Caco-2 (cell line): ENCODE measurements around the gene EN2. TPM values are rescaled to one million over a fixed set of nuclear protein-coding genes. Genes with fewer than 3 reads are reported as not detected.

Experiments
- BruUV-seq: library from RNA; stranded (reverse); fragments of 400-500 nt; replicated peaks from 2 replicates; lab custom pipeline; 2021; lab: Mats Ljungman, UMichigan
- CTCF ChIA-PET: fragments of 300-600 bp; sonication (Branson Sonifier 250); formaldehyde crosslinking; loops from one replicate; lab custom pipeline; 2022; ENCODE audit warnings: antibody characterized with exemption; lab: Charles Lee
- POLR2A ChIA-PET: fragments of 300-600 bp; sonication (Branson Sonifier 250); formaldehyde crosslinking; loops from one replicate; lab custom pipeline; 2022; ENCODE audit warnings: antibody characterized with exemption; lab: Charles Lee
- DNase-seq, 2 experiments: peaks; one replicate each; pipeline versions ENCODE4 v3.0.0 to v3.0.0-alpha.2; 2020 to 2022
- H3K27me3 ChIP-seq: replicated peaks from 2 replicates; pipeline ENCODE4 v1.6.0; 2011; ENCODE audit warnings: low read length; ENCODE audit not compliant: control insufficient read depth, insufficient read depth
- H3K36me3 ChIP-seq: 2 replicates; pipeline ENCODE4 v1.5.1; 2011; ENCODE audit warnings: low read length; ENCODE audit not compliant: control insufficient read depth, insufficient read depth
- H3K4me1 ChIP-seq: fragments of 250-450 bp; sonication (Bioruptor Pico); 2 replicates; pipeline ENCODE4 v1.5.1; 2020; ENCODE audit warnings: mild to moderate bottlenecking
- H3K4me3 ChIP-seq: 2 replicates; pipeline ENCODE4 v1.5.1; 2011; ENCODE audit warnings: low read depth, mild to moderate bottlenecking, control low read depth, low read length
- H3K9me3 ChIP-seq: fragments of 250-450 bp; sonication (Bioruptor Pico); 2 replicates; pipeline ENCODE4 v1.5.1; 2020; ENCODE audit warnings: mild to moderate bottlenecking, moderate library complexity
- H3K27ac Mint-ChIP-seq: one replicate; pipeline ENCODE4 v1.8.0; 2022; ENCODE audit warnings: mixed read lengths; ENCODE audit not compliant: unreplicated experiment
- H3K27me3 Mint-ChIP-seq: one replicate; pipeline ENCODE4 v1.8.0; 2022; ENCODE audit warnings: mixed read lengths; ENCODE audit not compliant: insufficient read depth, unreplicated experiment
- H3K36me3 Mint-ChIP-seq: one replicate; pipeline ENCODE4 v1.8.0; 2022; ENCODE audit warnings: mild to moderate bottlenecking, mixed read lengths; ENCODE audit not compliant: insufficient read depth, unreplicated experiment
- H3K4me1 Mint-ChIP-seq: one replicate; pipeline ENCODE4 v1.8.0; 2022; ENCODE audit warnings: low read depth, mixed read lengths; ENCODE audit not compliant: unreplicated experiment
- H3K4me3 Mint-ChIP-seq: one replicate; pipeline ENCODE4 v1.8.0; 2022; ENCODE audit warnings: mild to moderate bottlenecking, moderate library complexity, mixed read lengths; ENCODE audit not compliant: unreplicated experiment
- H3K9me3 Mint-ChIP-seq: one replicate; pipeline ENCODE4 v1.8.0; 2022; ENCODE audit warnings: mixed read lengths; ENCODE audit not compliant: unreplicated experiment
- intact Hi-C: fragments of 100-400 bp; cut with micrococcal nuclease; formaldehyde crosslinking; loops from one replicate; pipeline ENCODE4 v1.10.0; 2022; ENCODE audit not compliant: unreplicated experiment
- total RNA-seq: library from RNA; stranded (reverse); gene quantifications from 2 replicates; pipeline ENCODE4 v1.2.3, GENCODE V29; 2022
- TF ChIP-seq, protein P1 (sequence below), 2 experiments: fragments of 200-600 bp in 1 of 2; IDR thresholded peaks; 1 replicate in 1 of 2; 2 replicates in 1 of 2; pipeline versions ENCODE4 v1.5.1 to v1.8.0; 2011 to 2022; ENCODE audit warnings: antibody characterized with exemption in 1 of 2, control low read depth in 1 of 2, inconsistent platforms in 1 of 2, low read depth in 1 of 2, low read length in 1 of 2, mild to moderate bottlenecking in 1 of 2, moderate library complexity in 1 of 2; ENCODE audit not compliant: insufficient read depth in 1 of 2, severe bottlenecking in 1 of 2, unreplicated experiment in 1 of 2

EN2 gene
- total RNA-seq, 1 experiment from 2014 or later, result 1.5 TPM

DNA sequence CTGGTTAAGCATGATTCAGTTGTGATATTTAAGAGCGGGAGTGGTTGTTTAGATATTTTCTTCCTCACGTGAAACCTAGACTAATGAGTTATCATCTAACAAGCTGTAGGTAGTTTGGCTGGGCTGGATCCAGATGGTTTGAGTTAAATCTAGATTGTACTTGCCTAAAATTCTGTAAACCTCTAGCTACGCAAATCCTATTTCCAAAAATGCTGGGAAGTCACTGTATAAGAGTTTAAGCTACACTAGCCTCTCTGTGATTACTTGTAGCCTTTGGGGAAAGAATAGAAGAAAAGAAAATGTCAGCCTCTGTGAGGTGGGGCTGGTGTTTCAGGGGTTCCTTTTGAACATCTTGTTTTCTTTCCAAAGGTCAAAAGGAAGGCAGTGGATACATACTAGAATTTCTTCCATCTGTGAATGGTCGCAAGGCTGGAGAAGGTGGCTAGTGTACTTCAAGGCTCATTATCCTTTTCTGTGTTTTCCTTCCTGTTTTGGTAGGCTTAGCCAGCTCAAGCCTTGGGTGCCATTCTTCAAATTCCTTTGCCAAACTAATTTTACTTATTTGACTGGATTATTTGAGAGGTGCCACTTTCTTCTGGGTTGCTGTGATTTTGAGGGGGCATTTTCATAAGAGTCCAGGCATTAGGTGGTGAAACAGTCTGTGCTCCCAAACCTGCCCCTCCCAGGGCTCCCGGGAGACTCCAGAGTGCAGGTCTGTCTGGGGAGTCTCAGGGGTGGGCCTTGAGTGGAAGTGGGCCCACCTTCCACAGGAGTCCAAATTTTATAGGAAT is 5.2 kb upstream of the EN2 start:
- no peaks in the 10 kb centered on the region for H3K9me3 Mint-ChIP-seq

DNA sequence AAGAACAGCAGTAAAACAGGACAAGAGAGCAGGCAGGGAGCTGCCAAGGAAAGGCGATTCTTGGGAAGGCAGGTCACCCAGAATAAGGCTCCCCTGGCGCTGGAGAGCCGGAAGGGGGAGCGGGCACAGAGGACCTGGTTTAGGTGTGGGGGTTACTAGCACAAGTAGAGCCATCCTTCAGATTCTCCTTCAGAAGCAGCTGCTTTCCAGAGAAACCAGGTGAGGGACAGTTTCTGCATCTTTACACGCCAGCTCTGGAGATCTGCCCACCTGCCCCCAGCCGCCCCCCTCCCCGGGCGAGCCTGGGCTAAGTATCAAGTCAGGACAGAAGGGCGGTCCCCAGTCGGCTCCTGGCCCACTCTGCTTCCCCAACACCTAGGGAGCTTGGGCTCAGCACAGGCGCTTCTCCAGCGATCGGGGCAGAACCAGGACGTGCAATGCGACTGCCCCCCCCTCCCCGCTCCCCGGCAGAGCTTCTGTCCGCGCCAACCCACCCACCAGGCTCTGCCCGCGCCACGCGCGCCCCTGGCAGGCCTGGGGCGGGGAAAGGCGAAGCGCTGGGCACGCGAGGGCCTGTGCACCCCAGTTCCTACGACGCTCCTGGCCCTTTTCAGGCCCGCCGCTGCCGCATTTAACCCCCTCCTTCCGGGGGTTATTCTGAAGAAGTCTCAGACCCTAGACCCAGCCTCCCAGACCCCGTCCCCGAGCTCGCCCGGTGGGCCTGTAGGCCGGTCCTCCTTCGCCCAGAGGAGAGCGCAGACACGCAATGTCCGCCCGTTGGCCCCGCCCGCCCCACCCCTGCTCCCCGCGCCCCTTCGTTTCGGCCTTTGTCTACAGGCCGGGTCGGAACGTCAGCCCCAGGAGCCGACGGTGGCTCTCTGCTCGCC is 4.4 kb upstream of the EN2 start:
- intact Hi-C loops, result no loop called here
- Mint-ChIP-seq H3K36me3 (peaks cover 8% of the 10 kb centered on the region), H3K4me3 (no peak overlapping the region), H3K27me3 (peaks cover 22% of the 10 kb centered on the region), H3K27ac (no peak overlapping the region), H3K4me1 (peaks cover 7% of the 10 kb centered on the region), H3K9me3 (no peaks in the 10 kb centered on the region)
- TF ChIP-seq, protein P1, sequence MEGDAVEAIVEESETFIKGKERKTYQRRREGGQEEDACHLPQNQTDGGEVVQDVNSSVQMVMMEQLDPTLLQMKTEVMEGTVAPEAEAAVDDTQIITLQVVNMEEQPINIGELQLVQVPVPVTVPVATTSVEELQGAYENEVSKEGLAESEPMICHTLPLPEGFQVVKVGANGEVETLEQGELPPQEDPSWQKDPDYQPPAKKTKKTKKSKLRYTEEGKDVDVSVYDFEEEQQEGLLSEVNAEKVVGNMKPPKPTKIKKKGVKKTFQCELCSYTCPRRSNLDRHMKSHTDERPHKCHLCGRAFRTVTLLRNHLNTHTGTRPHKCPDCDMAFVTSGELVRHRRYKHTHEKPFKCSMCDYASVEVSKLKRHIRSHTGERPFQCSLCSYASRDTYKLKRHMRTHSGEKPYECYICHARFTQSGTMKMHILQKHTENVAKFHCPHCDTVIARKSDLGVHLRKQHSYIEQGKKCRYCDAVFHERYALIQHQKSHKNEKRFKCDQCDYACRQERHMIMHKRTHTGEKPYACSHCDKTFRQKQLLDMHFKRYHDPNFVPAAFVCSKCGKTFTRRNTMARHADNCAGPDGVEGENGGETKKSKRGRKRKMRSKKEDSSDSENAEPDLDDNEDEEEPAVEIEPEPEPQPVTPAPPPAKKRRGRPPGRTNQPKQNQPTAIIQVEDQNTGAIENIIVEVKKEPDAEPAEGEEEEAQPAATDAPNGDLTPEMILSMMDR (IDR thresholded peaks at IDR 0.05; ENCODE audit: insufficient read depth in 1 of 2, low read depth in 1 of 2, low read length in 1 of 2, severe bottlenecking in 1 of 2, unreplicated experiment in 1 of 2), result no peak
- BruUV-seq, result no TSS peak
- Histone ChIP-seq H3K36me3 (no peaks in the 10 kb centered on the region), H3K27me3 (peaks cover 1% of the 10 kb centered on the region), H3K4me1 (0 out of 2 replicates have a peak, but pooled peaks cover 6% of the 10 kb centered on the region), H3K9me3 (no peaks in the 10 kb centered on the region), H3K4me3 (no peak overlapping the region)
- CTCF ChIA-PET, result no interaction called here
- no peak for DNase-seq
- POLR2A ChIA-PET, result no interaction called here

More for the DNA sequence above, 5.2 kb upstream of the EN2 start:
- BruUV-seq, result no TSS peak
- no peak overlapping the region for H3K4me3 Mint-ChIP-seq
- peaks cover 29% of the 10 kb centered on the region for H3K27me3 Mint-ChIP-seq
- intact Hi-C loops, result no loop called here
- ChIA-PET POLR2A (no interaction called here), CTCF (no interaction called here)
- Histone ChIP-seq H3K27me3 (peaks cover 3% of the 10 kb centered on the region), H3K36me3 (no peaks in the 10 kb centered on the region), H3K4me1 (0 out of 2 replicates have a peak, but pooled peaks cover 8% of the 10 kb centered on the region), H3K9me3 (no peaks in the 10 kb centered on the region), H3K4me3 (no peak overlapping the region)
- peaks cover 8% of the 10 kb centered on the region for H3K36me3 Mint-ChIP-seq
- DNase-seq, result no peak
- peaks cover 7% of the 10 kb centered on the region for H3K4me1 Mint-ChIP-seq
- TF ChIP-seq, protein P1 (IDR thresholded peaks at IDR 0.05; ENCODE audit: insufficient read depth in 1 of 2, low read depth in 1 of 2, low read length in 1 of 2, severe bottlenecking in 1 of 2, unreplicated experiment in 1 of 2), result no peak
- no peak overlapping the region for H3K27ac Mint-ChIP-seq
